ENCODE measurements around the gene IGF2BP3.
"Not testable (repeated sequence)": the region's sequence is repeated elsewhere in the genome, so short reads cannot be mapped to it uniquely, and the experiment has no call there.

IGF2BP3 gene

GRCh38 chr7:23415198-23415597 lies 55.1 kb downstream of the IGF2BP3 start:
- H3K4me3 ChIP-seq (replicated peaks in 1 of 2; ENCODE audit: low read depth in 2 of 2, low read length in 2 of 2): no peak overlapping the region
- DNase-seq (ENCODE audit: low read depth in 2 of 2): no peak
- TF ChIP-seq, protein P1, sequence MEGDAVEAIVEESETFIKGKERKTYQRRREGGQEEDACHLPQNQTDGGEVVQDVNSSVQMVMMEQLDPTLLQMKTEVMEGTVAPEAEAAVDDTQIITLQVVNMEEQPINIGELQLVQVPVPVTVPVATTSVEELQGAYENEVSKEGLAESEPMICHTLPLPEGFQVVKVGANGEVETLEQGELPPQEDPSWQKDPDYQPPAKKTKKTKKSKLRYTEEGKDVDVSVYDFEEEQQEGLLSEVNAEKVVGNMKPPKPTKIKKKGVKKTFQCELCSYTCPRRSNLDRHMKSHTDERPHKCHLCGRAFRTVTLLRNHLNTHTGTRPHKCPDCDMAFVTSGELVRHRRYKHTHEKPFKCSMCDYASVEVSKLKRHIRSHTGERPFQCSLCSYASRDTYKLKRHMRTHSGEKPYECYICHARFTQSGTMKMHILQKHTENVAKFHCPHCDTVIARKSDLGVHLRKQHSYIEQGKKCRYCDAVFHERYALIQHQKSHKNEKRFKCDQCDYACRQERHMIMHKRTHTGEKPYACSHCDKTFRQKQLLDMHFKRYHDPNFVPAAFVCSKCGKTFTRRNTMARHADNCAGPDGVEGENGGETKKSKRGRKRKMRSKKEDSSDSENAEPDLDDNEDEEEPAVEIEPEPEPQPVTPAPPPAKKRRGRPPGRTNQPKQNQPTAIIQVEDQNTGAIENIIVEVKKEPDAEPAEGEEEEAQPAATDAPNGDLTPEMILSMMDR (IDR thresholded peaks at IDR 0.05; ENCODE audit: low read depth, low read length): no peak

DNA sequence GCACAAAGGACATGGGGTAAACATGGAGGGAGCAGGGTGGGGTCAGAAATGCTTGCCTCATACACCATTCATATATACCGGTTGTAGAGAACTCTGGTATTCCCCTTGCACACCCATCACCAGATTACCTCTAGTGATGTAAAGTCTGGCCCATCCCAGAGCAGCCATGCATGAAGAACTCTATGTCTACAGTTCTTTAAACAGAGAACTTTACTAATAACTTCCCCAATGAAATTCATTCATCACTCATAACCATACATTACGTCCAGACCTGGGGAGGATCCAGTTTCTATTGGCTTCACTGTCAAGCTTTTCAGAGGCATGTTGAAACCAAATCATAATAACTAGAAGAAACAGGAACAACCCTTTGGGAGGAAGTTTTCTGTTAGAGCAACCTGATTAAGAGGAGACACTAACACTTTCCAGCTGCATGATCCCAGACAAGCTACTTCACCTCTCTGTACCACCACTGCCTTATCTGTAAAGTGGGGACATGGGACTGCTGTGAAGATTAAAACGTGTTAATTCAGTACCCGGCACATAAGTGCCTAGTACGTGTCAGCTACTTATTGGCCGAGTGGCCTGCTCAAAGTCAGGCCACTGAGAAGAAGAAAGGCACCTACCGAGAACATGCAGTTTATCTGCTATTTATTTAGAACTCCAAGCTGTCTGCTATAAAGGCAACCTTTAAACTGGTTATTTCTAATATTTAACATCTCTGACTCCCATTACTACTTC lies 59.7 kb downstream of the IGF2BP3 start:
- TF ChIP-seq, protein P1 (IDR thresholded peaks at IDR 0.05; ENCODE audit: low read depth, low read length): no peak
- no peak overlapping the region for H3K4me3 ChIP-seq (replicated peaks in 1 of 2; ENCODE audit: low read depth in 2 of 2, low read length in 2 of 2)
- no peak for DNase-seq (ENCODE audit: low read depth in 2 of 2)

GRCh38 chr7:23406564-23406963 lies 63.7 kb downstream of the IGF2BP3 start:
- not testable (repeated sequence) for H3K4me3 ChIP-seq (replicated peaks in 1 of 2; ENCODE audit: low read depth in 2 of 2, low read length in 2 of 2); DNase-seq (ENCODE audit: low read depth in 2 of 2)

DNA sequence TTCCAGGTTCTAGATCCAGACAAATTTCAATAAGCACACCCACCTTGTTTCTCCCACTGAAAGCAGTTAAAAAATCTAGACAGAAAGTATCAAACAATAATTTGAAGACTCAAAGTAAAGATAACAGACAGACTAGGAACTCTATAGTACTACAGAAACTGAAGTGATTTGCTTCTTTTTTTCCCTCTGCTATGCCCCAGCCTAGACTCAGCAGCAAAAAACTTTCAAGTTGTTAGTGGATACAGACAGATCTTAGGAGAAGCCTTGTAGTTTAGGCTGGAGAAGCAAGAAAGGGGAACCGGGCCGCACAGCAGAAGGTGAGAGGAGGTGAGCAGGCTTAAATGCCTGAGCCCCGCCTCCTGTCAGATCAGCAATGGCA lies 65.1 kb downstream of the IGF2BP3 start:
- H3K4me3 ChIP-seq (replicated peaks in 1 of 2; ENCODE audit: low read depth in 2 of 2, low read length in 2 of 2): no peak overlapping the region
- DNase-seq (ENCODE audit: low read depth in 2 of 2): no peak
- TF ChIP-seq, protein P1 (IDR thresholded peaks at IDR 0.05; ENCODE audit: low read depth, low read length): no peak

GRCh38 chr7:23404546-23405239 lies 65.6 kb downstream of the IGF2BP3 start:
- H3K4me3 ChIP-seq (replicated peaks in 1 of 2; ENCODE audit: low read depth in 2 of 2, low read length in 2 of 2): no peak overlapping the region
- DNase-seq (ENCODE audit: low read depth in 2 of 2): no peak
- TF ChIP-seq, protein P1 (IDR thresholded peaks at IDR 0.05; ENCODE audit: low read depth, low read length): no peak

DNA sequence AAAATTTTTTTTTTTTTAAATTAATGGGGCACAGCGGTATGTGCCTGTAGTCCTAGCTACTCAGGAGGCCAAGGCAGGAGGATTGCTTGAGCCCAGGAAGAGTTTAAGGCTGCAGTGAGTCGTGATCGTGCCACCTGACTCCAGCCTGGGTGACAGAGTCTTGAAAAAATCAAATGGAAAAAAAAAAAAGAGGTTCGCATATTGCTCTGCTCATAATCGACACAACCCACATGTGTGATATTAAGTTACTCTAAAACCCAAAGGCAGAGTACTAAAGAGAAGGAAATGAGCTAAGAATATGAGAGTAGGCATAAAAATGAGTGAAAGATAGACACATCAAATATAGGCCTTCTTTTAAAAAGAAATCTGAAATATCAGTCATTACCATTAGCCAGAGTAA lies 66.3 kb downstream of the IGF2BP3 start:
- DNase-seq (ENCODE audit: low read depth in 2 of 2): no peak
- no peak overlapping the region for H3K4me3 ChIP-seq (replicated peaks in 1 of 2; ENCODE audit: low read depth in 2 of 2, low read length in 2 of 2)
- TF ChIP-seq, protein P1 (IDR thresholded peaks at IDR 0.05; ENCODE audit: low read depth, low read length): no peak

GRCh38 chr7:23398090-23398489 lies 72.2 kb downstream of the IGF2BP3 start:
- H3K4me3 ChIP-seq (replicated peaks in 1 of 2; ENCODE audit: low read depth in 2 of 2, low read length in 2 of 2); DNase-seq (ENCODE audit: low read depth in 2 of 2): not testable (repeated sequence)

GRCh38 chr7:23397241-23397640 lies 73.0 kb downstream of the IGF2BP3 start:
- no peak for DNase-seq (ENCODE audit: low read depth in 2 of 2)
- no peak overlapping the region for H3K4me3 ChIP-seq (replicated peaks in 1 of 2; ENCODE audit: low read depth in 2 of 2, low read length in 2 of 2)
- TF ChIP-seq, protein P1 (IDR thresholded peaks at IDR 0.05; ENCODE audit: low read depth, low read length): no peak
